Measurements from ENCODE around the gene DLG5. TPM values are rescaled to one million over a fixed set of nuclear protein-coding genes. Genes with fewer than 3 reads are reported as not detected.

DLG5 gene
- total RNA-seq, 1 experiment from 2014 or later, result 81.7 TPM

GRCh38 chr10:77955136-77955535, 28.6 kb upstream of the DLG5 start:
- POLR2A ChIA-PET (ENCODE audit: unreplicated experiment), result no interaction called here
- Histone ChIP-seq H3K36me3 (ENCODE audit: low read depth) (no peaks in the 10 kb centered on the region), H3K4me1 (replicated peaks; ENCODE audit: insufficient read depth) (peaks cover 5% of the 10 kb centered on the region), H2AFZ (no peak overlapping the region), H3K4me3 (no peak overlapping the region), H3K4me2 (no peak overlapping the region), H4K20me1 (ENCODE audit: insufficient read depth) (no peaks in the 10 kb centered on the region), H3K27ac (no peak overlapping the region), H3K79me2 (ENCODE audit: low read depth) (no peaks in the 10 kb centered on the region), H3K27me3 (ENCODE audit: insufficient read depth, low read depth) (no peaks in the 10 kb centered on the region), H3F3A (ENCODE audit: insufficient read depth, low read depth) (peaks cover 5% of the 10 kb centered on the region), H3K9me2 (ENCODE audit: insufficient read depth) (no peaks in the 10 kb centered on the region), H3K9me3 (ENCODE audit: insufficient read depth, low read depth) (peaks cover 26% of the 10 kb centered on the region)
- intact Hi-C loops (cut with micrococcal nuclease; ENCODE audit: unreplicated experiment), result no loop called here
- CTCF ChIA-PET, result no interaction called here
- DNase-seq, result no peak
- no TSS peak for BruUV-seq (replicated peaks)
- no peak for TF ChIP-seq EZH2 (IDR thresholded peaks at IDR 0.05; ENCODE audit: low read depth)
- no peak for TF ChIP-seq CTCF (conservative IDR thresholded peaks at IDR 0.05)

- Histone ChIP-seq H3K27ac (peak overlapping the region; percentile 85), H3K4me1 (replicated peaks; ENCODE audit: insufficient read depth) (peaks cover 47% of the 10 kb centered on the region), H3K4me2 (peak overlapping the region; percentile 66), H3K9me2 (ENCODE audit: insufficient read depth) (no peaks in the 10 kb centered on the region), H4K20me1 (ENCODE audit: insufficient read depth) (no peaks in the 10 kb centered on the region), H3K9me3 (ENCODE audit: insufficient read depth, low read depth) (peaks cover 27% of the 10 kb centered on the region), H2AFZ (peak overlapping the region; percentile 45), H3K27me3 (ENCODE audit: insufficient read depth, low read depth) (no peaks in the 10 kb centered on the region), H3F3A (ENCODE audit: insufficient read depth, low read depth) (peaks cover 42% of the 10 kb centered on the region), H3K36me3 (ENCODE audit: low read depth) (no peaks in the 10 kb centered on the region), H3K4me3 (peak overlapping the region; percentile 7; the same call in 1 of the 2 replicates), H3K79me2 (ENCODE audit: low read depth) (no peaks in the 10 kb centered on the region)
- ChIA-PET POLR2A (ENCODE audit: unreplicated experiment) (interaction anchor here (0.5 to 0.8 kb wide), 4 partner anchors 38 to 104 kb away, joined by 3 to 6 read pairs (median 4); no protein-coding TSS in a partner anchor), CTCF (interaction anchor here (0.6 kb wide), 1 partner anchor 17 kb away, joined by 3 read pairs; no protein-coding TSS in a partner anchor)
- peak; percentile 94 to 98 for DNase-seq
- intact Hi-C loops (cut with micrococcal nuclease; ENCODE audit: unreplicated experiment), result loop anchor here (1.0 kb wide), 2 partner anchors 22 to 92 kb away; no protein-coding TSS in a partner anchor
- no TSS peak for BruUV-seq (replicated peaks)
- no peak for TF ChIP-seq EZH2 (IDR thresholded peaks at IDR 0.05; ENCODE audit: low read depth)
- TF ChIP-seq CTCF (conservative IDR thresholded peaks at IDR 0.05), result no peak
These were observed 22.6 kb upstream of the DLG5 start for GRCh38 chr10:77949167-77949566.

GRCh38 chr10:77946084-77946483, 19.5 kb upstream of the DLG5 start:
- DNase-seq, result no peak
- intact Hi-C loops (cut with micrococcal nuclease; ENCODE audit: unreplicated experiment), result no loop called here
- Histone ChIP-seq H3K36me3 (ENCODE audit: low read depth) (no peaks in the 10 kb centered on the region), H3K9me3 (ENCODE audit: insufficient read depth, low read depth) (peaks cover 10% of the 10 kb centered on the region), H3K79me2 (ENCODE audit: low read depth) (no peaks in the 10 kb centered on the region), H3K27me3 (ENCODE audit: insufficient read depth, low read depth) (no peaks in the 10 kb centered on the region), H3K4me2 (no peak overlapping the region), H3K27ac (no peak overlapping the region), H4K20me1 (ENCODE audit: insufficient read depth) (no peaks in the 10 kb centered on the region), H3K9me2 (ENCODE audit: insufficient read depth) (no peaks in the 10 kb centered on the region), H2AFZ (no peak overlapping the region), H3K4me3 (no peak overlapping the region), H3F3A (ENCODE audit: insufficient read depth, low read depth) (peaks cover 69% of the 10 kb centered on the region), H3K4me1 (replicated peaks; ENCODE audit: insufficient read depth) (peaks cover 73% of the 10 kb centered on the region)
- CTCF ChIA-PET, result no interaction called here
- no TSS peak for BruUV-seq (replicated peaks)
- POLR2A ChIA-PET (ENCODE audit: unreplicated experiment), result no interaction called here
- no peak for TF ChIP-seq CTCF (conservative IDR thresholded peaks at IDR 0.05)
- no peak for TF ChIP-seq EZH2 (IDR thresholded peaks at IDR 0.05; ENCODE audit: low read depth)

All from PC-9 (cell line).